ENCODE data around the gene MOGAT3.

The MOGAT3 gene

GRCh38 chr7:101162551-101163278, 38.1 kb downstream of the MOGAT3 start:
- peak; percentile 74 for DNase-seq (ENCODE audit: low spot score)
- FAIRE-seq = peak; percentile 46

- no peak for FAIRE-seq
- no peak for DNase-seq (ENCODE audit: low spot score)
These were observed 39.0 kb downstream of the MOGAT3 start for GRCh38 chr7:101161692-101162471.

GRCh38 chr7:101160910-101161309, 39.9 kb downstream of the MOGAT3 start:
- FAIRE-seq (no peak), DNase-seq (ENCODE audit: low spot score) (no peak)

- peak; percentile 94 for FAIRE-seq
These were observed 40.9 kb downstream of the MOGAT3 start for GRCh38 chr7:101159696-101160674.

GRCh38 chr7:101156866-101157589, 43.8 kb downstream of the MOGAT3 start:
- DNase-seq (ENCODE audit: low spot score) (no peak), FAIRE-seq (no peak)

More at GRCh38 chr7:101159696-101160674, 40.9 kb downstream of the MOGAT3 start:
- DNase-seq (ENCODE audit: low spot score) = peak; percentile 86

- DNase-seq (ENCODE audit: low spot score) (no peak), FAIRE-seq (no peak)
These were observed 44.6 kb downstream of the MOGAT3 start for GRCh38 chr7:101156277-101156676.

- FAIRE-seq (no peak), DNase-seq (ENCODE audit: low spot score) (no peak)
These were observed 45.5 kb downstream of the MOGAT3 start for GRCh38 chr7:101155303-101155702.

GRCh38 chr7:101154693-101155102, 46.1 kb downstream of the MOGAT3 start:
- DNase-seq (ENCODE audit: low spot score) = no peak

GRCh38 chr7:101153969-101154692, 46.7 kb downstream of the MOGAT3 start, which contains the start of gene AP1S1:
Gene AP1S1 (plus strand): TSS chr7:101154476. CDS start chr7:101154515, 39 bp downstream.
- DNase-seq (ENCODE audit: low spot score) = peak; percentile 100
- FAIRE-seq = peak; percentile 98

More at GRCh38 chr7:101154693-101155102, 46.1 kb downstream of the MOGAT3 start:
- FAIRE-seq = no peak

- no peak for FAIRE-seq
- DNase-seq (ENCODE audit: low spot score) = no peak
These were observed 48.8 kb downstream of the MOGAT3 start for GRCh38 chr7:101151908-101152651.
